Skeletal muscle cell (primary cell): ENCODE measurements around the gene NUP42.
"Not testable (repeated sequence)": the region's sequence is repeated elsewhere in the genome, so short reads cannot be mapped to it uniquely, and the experiment has no call there.

Experiments
- DNase-seq: peaks from one replicate; pipeline ENCODE4 v3.0.0-alpha.2; 2010; ENCODE audit warnings: low read depth
- H3K4me3 ChIP-seq: 2 replicates; pipeline ENCODE4 v1.5.1; 2011; ENCODE audit warnings: low read depth, mild to moderate bottlenecking, control low read depth, low read length, moderate library complexity

The NUP42 gene

DNA sequence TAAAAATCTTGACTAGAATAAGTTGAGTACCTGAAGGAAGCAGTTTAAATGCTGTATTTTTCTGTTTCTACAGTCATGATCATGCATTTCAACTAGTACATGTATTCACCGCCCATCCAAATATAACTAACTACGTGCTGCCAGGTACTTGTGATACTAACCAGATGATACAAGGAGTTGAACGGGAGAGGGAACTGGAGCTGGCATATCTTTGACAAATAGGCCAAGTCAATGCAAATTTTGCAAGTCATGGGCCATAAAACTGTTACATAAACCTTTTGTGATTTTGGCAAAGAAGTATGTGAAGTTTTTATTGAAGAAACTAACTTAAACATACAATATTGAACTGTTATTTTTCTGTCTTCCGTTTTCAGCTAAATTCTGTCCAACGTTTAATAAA lies 14.5 kb downstream of the NUP42 start:
- no peak overlapping the region for H3K4me3 ChIP-seq
- DNase-seq, result no peak

DNA sequence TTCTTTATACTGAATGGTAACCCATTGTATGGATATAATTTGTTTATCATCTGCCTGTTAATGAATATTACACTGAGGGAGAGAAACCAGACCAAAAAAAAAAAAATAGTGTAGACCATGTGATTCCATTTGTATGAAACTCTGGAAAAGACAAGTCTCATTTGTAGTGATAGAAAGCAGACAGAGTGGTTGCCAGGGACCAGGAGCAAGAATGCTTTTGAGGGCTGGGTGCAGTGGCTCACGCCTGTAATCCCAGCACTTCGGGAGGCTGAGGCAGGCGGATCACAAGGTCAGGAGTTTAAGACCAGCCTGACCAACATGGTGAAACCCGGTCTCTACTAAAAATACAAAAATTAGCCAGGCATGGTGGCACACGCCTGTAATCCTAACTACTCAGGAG lies 15.9 kb downstream of the NUP42 start:
- DNase-seq, H3K4me3 ChIP-seq: not testable (repeated sequence)

DNA sequence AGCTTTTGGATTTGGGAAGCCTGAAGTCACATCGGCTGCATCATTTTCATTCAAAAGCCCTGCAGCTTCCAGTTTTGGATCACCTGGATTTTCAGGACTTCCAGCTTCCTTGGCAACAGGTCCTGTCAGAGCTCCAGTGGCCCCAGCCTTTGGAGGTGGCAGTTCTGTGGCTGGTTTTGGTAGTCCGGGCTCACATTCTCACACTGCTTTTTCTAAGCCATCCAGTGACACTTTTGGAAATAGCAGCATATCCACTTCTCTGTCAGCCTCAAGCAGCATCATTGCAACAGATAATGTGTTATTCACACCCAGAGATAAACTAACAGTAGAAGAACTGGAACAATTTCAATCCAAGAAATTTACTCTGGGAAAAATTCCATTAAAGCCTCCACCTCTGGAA lies 18.5 kb downstream of the NUP42 start:
- DNase-seq, result no peak
- no peak overlapping the region for H3K4me3 ChIP-seq

DNA sequence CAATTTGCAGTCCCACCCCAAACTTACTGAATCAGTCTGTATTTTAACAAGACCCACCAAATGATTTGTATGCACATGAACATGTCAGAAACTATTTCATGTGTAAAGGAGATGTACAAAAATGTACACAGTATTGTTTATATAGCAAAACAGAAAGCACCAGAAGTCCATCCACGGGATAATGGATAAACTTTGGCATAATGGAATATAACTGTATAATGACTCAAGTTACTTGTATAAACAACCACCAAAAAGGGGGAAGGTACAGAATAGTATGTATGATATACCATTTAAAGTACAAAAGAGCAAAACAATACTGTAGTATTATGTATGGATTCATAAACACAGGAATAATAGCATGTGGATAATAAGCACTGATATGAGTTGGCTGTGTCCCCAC lies 22.4 kb downstream of the NUP42 start:
- DNase-seq, result no peak
- no peak overlapping the region for H3K4me3 ChIP-seq

DNA sequence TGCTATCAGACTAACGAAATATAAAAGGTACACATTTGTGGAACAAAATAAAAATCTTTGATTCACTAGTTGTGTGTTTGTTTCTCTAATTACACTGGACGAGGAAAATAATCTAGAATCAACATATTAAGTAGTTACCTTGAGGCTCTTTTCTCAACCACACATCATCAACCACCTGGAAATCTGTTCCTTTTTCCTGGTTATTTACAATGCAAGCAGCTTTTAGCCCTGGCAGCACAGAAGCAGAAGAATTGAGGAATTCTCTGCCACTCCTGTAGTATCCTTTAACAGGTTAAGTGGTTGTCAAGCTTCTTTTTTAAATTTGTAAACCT lies 23.7 kb downstream of the NUP42 start:
- no peak for DNase-seq
- no peak overlapping the region for H3K4me3 ChIP-seq

DNA sequence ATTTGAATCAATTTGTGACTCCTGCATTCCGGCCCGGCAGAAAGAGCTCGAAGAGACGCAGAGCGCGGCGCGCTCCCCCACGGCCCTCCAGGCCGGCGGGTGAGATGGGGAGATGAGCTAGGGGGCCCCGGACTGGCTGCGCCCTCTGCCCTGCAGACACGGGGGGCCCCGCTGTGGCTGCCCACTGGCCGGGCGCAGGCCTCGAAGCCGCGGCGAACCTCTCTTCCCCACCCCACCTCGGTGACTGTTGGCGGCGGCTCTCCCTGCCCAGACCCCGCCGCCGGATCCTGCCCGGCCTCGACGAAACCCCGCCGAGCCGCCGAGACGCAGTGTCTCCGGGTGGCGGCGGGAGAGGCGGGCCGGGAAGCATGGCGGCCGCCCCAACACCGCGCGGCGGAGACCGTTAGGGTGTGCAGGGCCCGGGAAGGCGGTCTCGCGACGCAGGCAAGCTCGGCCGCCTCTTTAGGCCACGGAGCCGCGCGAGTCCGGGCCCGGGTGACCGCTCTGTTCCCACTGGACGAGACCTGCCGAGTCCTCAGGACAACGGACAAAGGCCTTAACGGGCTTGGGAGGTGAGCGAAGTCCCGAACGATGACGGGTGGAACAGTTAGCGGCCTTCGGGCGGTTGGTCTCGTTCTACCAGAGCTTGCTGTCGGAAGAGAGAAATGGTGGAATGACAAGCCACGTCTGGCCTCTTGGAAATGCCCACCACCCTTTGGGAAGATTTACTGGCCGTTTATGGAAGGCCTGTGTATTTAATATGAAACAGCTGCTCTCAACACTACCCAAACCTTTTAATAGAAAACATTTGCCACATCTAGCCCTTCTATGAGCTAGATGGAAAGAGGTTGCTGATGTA lies 24.3 kb downstream of the NUP42 start:
- DNase-seq, result no peak
- peak overlapping the region; percentile 20 for H3K4me3 ChIP-seq

DNA sequence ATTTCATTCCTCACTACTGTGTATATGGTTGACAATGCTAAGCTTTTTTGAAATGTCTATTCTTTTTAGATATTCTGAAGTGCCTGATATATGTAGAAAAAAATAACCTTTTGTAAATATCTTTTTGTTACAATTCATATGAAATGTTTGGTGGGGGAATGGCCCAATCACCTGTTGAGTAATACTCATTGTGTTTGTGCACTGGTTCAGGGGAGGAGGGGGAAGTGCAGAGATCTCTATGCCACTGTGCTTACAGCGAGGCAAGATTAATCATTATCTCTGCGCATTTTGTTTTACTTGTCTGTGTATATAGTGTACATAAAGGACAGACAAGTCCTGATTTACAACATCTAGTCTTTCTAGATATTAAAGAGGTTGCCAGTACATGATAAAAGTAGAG lies 25.2 kb downstream of the NUP42 start:
- H3K4me3 ChIP-seq, result no peak overlapping the region
- DNase-seq, result no peak

DNA sequence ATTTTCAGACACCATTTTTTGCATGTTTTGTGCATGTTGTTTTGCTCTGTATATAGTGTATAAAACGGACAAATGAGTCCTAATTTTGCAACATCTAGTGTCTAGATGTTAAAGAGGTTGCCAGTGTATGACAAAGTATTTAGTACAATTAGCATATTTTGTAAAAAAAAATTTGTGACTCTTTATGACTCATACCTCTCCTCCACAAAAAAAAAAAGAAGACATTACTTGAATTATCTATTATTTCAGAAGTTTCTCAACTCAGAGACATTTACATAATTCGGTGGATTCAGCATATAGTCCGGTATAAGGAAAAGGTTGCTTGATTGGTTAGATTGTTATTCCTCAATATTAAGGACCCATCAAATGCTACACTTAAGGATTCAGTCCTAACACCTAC lies 26.0 kb downstream of the NUP42 start:
- H3K4me3 ChIP-seq, result no peak overlapping the region
- DNase-seq, result no peak

DNA sequence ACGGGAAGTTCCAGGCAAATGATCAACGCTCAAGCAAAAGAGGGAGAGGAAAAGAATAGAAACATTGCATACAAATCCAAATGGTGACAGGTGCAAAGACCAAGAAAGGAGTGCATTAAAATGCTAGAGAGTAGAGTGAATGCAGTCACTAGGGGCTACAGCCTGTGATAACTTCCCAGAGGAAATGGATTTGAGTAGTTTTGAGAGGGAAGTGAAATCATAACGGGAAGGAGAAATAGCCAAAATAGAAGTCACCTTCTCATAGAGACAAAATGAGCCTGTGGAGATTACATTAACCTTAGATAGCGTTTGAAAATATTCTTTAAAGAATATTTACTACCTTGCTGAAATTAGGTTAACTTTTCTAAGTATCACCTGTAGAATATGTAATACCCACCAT lies 26.5 kb downstream of the NUP42 start:
- no peak for DNase-seq
- no peak overlapping the region for H3K4me3 ChIP-seq

DNA sequence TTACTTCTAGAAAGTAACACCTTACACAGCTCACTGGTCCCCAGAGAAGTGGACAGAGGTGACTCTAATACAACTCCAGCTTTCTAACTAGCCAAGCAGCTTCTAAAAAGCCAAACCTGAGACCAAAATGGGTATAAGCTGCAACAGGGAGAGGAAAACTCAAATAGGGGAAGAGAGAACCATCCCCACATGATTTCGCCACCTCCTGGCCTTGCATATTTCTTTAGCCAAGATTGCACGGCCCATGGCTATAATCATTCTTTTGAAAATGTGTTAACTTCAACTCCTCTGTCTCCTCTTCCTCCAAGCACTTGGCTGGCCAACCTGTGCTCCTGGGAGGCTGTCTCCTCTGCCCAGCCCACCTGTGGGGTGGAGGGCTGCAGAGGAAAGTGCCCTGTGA lies 28.7 kb downstream of the NUP42 start:
- DNase-seq, result no peak
- H3K4me3 ChIP-seq, result no peak overlapping the region

DNA sequence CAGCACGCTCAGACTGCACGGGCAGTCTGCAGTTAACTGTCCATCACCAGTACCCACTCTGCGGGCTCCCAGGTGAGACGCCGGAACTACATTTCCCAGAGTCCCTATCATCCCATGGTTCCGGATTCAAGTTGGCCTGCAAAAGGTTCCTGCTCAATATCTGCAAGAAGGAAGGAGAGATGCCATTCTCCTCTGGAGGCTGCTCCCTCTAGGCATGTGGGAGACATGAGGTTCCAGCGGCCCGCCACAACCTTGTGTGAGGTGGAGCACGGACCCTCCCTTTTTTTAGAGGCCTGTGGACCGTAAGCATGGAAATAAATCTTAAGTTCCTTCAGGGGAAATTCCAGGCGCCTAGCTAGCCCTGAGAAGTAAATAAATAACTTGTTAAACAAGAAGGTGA lies 29.7 kb downstream of the NUP42 start:
- DNase-seq, result no peak
- H3K4me3 ChIP-seq, result no peak overlapping the region

DNA sequence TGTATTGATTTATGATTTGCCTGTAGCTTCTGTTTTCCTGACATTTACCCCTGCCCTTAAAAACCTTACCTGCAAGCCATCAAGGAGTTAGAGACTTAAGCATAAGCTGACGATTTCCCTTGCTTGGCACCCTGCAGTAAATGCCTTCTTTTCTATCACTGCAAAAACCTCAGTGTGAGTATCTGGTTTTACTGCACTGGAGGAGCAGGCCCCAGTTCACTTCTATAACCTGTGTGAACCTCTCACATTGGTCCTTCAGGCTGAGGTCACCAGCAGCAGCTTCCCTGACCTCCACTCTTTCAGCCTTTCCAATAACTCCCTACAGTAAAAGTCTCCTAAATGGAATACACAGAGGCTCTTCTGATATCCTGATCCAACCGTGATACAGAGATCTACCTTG lies 30.5 kb downstream of the NUP42 start:
- H3K4me3 ChIP-seq, result no peak overlapping the region
- no peak for DNase-seq

DNA sequence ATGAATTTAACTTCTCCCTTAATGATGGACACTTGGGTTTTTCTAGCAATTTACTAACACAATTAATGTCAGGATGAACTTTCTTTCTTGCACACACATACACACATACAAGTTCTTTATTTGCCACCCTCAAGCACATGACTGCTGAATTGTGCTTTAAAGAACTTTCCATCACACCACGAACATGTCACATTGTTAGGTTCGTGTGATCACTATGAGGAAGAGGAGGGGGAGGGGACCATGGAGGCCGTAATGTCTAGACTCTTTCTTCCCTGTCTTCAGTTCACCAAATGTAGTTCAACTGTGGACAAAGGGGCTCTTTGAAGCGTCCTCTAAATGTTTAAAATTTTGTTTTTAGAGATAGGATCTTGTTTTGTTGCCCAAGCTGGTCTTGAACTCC lies 31.0 kb downstream of the NUP42 start:
- no peak for DNase-seq
- H3K4me3 ChIP-seq, result no peak overlapping the region

DNA sequence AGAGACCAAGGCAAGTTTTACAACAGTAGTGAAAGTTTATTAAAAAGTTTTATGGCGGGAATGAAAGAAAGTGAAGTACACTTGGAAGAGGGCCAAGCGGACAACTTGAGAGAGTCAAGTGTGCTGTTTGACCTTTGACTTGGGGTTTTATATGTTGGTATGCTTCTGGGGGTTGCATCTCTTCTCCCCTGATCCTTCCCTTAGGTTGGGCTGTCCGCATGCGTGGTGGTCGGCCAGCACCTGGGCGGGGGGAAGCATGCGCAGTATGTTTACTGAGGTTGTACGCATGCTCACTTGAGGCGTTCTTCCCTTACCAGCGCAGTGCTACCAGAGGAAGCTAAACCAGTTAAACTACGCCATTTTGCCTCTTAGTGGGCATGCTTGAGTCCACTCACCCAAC lies 31.9 kb downstream of the NUP42 start:
- no peak overlapping the region for H3K4me3 ChIP-seq
- no peak for DNase-seq

DNA sequence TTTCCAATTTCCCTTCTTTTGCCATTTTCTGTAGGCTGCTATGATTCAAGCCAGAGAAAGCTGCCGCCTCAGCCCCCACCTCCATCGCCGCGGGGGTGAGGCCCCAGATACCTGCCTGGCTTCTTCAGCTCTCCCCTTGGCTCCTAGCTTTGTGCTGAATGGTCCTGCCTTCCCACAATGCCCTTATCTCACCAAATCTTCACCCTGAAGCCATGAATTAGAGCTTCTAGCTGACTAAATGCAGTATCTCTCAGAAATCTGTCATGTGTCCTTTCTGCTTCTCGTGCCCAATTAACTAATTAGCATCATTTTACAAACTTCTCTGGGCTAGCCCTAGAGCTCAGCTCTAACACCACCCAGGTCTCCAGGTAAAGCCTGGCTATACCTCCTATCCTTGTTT lies 32.6 kb downstream of the NUP42 start:
- H3K4me3 ChIP-seq, result no peak overlapping the region
- no peak for DNase-seq

DNA sequence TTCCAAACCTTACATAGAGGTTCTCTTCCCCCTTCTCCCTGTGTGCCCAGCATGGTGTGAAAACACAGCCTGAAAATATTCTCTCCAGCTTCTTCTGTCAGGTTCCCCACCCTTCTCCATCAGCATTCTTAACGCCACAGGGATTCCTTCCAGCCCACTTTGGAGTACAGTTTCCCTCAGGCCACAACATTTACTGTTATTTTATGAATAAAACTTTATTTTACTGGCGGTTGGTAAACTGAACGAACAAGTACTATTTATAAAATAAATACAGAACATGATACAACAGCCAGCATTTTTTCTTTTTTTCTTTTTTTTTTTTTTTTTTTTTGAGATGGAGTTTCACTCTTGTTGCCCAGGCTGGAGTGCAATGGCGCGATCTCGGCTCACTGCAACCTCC lies 33.1 kb downstream of the NUP42 start:
- DNase-seq, result no peak
- no peak overlapping the region for H3K4me3 ChIP-seq

DNA sequence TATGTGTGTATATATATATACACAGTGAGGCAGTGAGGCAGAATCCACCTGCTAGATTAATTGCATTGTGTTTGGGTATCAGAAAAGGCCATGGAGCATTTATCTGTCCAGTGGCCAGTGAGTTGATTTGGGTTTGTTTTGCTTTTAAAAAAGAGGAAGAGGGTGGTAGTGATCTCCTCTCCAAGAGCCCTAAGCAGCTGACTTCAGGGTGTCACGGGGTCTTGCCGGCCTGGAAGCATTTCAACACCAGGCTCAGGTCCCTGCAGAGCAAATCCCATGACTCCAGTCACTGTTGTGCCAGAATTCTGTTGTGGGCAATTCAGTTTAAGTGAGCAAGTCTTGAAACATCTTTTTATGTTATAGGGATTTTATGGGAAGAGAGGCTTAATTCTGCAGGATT lies 34.2 kb downstream of the NUP42 start:
- H3K4me3 ChIP-seq, result no peak overlapping the region

DNA sequence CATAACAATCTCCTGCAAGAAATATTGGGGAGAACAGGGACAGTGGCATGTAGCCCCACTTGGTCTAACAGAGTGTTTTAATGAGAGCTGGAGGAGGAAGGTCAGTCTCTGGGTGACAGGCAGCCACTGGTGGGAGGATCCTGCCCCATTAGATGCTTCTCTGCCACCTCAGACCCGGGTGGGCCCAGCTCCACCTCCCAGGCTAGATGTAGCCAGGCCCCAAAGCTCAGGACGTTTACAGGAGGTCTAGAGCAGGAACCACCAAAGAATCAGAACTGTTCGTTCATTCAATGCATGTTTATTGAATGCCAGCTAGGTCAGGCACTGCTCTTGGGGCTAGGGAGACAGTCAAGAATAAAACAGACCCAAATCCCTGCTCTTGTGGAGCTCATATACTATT lies 36.3 kb downstream of the NUP42 start:
- no peak for DNase-seq
- H3K4me3 ChIP-seq, result no peak overlapping the region

More for the DNA sequence above, 34.2 kb downstream of the NUP42 start:
- no peak for DNase-seq

DNA sequence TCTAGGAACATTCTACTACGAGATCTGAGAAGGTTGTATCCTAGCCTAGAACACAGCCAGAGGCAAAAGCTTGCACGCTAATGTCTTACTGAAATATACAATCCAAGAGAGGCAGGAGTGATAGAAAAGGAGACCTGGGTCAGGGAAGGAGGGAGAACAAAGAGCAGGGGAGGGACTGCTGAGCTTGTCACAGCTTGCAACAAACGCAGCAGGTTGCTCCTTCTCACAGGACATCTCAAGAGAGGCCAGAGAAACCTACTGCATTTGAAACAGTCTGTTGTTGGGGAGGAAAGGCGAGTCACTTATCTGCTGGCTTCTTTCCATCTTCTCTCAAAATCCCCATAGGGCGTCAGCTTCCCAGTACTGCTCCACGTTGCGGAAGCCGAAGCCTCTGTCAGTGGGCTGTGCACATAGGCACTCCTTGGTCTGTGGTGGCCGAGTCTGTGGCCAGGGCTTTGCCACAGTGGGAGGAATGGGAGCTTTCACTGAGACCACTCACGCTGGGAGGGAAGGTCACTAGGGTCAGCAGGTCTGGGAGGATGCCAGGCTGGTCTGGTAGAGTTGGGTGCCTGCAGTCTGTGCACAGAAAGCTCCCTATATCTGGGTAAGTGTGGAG lies 39.0 kb downstream of the NUP42 start:
- H3K4me3 ChIP-seq, result no peak overlapping the region
- no peak for DNase-seq

DNA sequence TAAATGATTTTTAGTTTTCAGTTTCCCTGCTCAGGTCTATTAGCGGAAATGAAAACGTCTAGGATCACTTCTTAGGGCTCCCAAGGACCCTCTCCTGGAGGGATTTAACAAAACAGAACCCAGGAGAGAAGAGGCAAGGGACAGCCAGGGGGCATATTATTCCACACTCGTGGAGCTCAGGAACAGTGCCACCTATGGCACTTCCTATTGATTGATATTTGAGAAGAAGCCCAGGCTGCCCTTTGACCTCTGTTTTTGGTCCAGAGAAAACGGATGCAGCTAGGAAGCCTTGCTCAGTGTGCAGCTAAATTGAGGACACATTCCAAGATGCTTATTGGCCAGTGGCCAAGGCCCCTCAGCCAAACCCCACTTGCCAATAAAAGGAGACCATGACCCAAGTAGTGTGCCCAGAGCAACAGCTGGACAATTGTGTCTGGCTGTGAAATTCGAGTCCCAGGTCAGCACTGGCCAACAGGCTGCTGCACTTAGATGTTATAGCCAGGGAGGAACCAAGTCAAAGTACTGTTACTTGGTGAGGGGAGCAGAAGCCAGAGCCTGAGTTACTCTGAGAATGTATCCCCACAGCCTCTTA lies 40.7 kb downstream of the NUP42 start:
- no peak for DNase-seq
- no peak overlapping the region for H3K4me3 ChIP-seq

DNA sequence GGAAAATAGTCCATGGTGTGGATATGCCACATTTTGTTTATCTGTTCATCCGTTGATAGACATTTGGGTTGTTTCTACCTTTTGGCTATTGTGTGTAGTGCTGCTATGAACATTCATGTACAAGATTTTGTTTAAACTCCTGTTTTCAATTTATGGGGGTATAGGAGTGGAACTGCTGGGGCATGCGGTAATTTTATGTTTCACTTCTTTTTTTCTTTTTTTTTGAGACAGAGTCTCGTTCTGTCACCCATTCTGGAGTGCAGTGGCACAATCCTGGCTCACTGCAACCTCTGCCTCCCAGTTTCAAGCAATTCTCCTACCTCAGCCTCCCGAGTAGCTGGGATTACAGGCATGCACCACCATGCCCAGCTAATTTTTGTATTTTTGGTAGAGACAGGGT lies 42.5 kb downstream of the NUP42 start:
- not testable (repeated sequence) for DNase-seq, H3K4me3 ChIP-seq
